ENCODE measurements around the gene ZNF883.

The ZNF883 gene

DNA sequence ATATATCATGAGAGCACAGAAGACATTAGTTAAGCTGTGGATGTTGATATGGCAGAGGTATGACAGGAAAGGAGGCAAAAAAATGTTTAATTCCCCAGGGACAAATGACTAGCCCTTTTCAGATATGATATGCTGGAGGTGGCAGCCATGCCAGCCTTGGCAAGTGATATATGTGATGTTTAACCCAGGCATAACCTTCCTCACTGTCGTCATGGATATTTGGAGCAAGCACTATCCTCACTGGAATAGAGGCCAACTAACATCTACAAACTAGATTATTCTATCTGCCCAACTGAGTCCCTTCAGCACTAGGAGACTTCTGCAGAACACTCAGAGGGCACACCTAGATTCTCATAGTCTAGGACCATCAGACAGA, 94.0 kb downstream of the ZNF883 start:
- no peak for DNase-seq (ENCODE audit: low spot score)

DNA sequence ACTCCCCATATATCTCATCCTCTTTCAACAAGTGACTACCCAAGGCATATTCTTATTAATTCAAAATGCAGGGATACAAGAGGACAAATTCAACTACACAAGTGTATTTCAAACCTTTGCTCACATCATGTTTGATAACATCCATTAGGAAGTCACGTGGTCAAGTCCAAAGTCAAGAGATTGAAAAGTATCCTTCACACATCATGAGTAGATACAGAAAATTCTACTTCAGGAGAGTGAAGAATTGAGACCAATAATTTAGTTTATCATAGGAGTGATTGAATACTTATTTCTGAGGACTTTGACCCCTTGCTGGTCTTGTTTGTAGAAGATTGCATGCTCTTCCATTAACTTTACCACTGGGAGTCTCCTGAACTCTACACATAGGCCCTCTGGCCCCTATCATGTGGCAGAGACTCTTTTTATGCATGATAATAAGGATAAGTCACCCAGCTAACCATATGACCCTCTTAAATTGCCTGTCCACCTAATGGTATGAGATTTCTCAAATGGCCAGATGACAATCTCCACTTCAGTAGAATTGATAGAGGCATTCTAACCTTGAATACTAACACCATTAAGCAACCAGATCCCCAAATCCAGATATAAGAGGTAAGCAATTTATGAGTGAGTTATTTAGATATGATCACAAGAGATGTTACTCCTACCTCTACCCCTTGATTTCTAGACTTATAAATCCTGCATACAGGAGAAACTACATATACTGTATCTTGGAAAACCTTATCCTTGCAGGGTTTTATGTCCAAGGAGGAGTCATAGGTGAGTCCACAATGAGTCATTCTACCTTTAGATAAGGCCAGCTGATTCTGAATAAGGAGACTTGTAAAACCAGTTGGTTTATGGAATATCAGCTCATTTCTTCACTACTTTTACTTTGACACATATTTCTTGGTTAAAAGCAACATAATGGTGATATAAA, 94.7 kb downstream of the ZNF883 start:
- no peak for DNase-seq (ENCODE audit: low spot score)

DNA sequence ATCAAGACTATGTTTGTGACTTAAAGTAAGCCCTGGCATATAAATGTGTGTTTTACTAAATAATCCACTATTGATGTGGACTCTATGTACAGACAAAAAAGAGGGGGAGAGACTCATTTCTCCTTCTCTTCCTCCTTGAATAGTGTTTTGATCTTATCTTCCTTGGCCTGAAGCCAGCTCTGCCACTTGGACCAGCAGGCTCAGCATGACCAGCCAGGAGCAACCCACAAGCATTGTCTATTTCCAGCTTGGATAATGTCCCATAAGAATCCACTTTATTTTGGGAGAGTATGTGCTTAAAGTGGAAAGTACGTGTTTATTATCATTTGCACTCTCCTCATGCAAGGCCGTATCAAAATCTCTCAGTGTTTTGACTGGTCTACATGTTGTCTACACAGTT, 97.5 kb downstream of the ZNF883 start:
- no peak for DNase-seq (ENCODE audit: low spot score)

DNA sequence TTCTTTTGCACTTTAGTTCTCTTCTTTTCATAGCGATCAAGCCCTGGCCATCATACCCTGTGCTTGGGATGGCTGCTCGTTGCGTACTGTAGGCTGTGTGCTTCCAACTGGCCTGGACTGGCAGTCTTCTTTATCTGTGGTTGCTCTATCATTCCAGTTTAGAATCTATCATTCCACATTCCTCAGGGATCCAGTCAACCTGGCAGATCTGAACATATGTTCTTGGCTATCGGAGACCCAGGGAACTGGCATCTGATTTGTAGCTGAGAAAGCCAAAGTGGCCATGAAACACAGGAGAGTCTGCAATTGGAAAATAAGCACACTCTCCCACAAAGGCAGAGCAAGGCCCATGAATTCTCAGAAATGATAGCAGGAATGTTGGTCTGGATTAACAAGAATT, 98.7 kb downstream of the ZNF883 start:
- DNase-seq (ENCODE audit: low spot score) = no peak

DNA sequence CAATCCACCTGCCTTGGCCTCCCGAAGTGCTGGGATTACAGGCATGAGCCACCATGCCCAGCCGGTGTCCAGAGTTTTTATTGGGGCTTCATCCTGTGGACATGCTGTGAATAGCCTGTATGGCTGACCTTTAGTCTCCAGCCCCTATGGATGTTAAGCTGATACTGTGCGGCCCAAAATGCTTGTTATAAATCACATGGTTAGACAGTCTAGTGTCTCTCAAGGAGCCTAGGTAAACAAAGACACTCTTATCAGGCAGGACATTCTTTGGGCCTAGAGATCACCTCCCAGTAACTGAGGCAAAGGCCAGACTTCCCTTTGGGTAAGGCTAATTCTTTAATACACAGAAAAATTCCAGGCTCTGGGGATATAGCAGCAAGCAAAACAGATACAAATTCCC, 99.4 kb downstream of the ZNF883 start:
- no peak for DNase-seq (ENCODE audit: low spot score)

DNA sequence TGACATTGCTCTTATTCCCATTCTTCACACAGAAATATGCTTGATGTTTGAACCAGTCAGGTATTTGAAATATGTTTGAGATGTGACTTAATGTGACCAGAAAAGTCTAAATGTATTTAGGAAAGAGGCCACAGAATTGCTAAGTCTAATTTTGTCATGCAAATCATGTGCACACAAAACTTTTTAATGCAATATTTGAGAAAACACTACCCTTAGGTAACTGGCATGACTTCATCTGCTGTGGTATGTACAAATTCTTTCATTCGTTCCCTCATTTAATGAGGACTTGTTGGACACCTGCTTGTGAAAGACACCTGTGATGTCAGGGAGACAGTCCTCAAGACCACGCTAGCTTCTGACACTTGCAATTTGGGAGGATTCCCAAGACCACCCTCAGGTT, 100.3 kb downstream of the ZNF883 start:
- DNase-seq (ENCODE audit: low spot score) = no peak
